Midbrain (tissue), 1 donor: ENCODE results near the gene CHAT.

Experiments used
- DNase-seq: peaks from one replicate; lab custom pipeline; 2025; lab: John Stamatoyannopoulos, UW

The CHAT gene

DNA sequence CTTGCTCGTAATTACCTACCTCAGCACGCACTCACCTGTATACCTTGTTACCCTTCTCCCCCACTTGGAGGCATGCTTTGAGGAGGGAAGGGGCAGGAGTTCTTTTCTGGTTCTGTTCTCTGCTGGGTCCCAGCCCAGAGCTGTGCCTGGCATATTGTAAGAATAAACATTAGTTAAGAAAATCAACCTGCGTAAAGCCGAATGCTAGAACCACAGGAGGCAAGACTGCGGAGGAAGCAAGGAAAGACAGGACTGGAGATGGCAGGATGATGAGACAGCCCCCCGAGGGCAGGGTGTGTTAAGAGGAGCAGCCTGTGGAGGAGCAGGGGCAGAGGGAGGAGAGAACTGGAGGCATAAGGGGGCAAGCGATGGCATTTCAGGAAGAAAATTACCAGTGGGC is 75.1 kb downstream of the CHAT start:
- no peak for DNase-seq

DNA sequence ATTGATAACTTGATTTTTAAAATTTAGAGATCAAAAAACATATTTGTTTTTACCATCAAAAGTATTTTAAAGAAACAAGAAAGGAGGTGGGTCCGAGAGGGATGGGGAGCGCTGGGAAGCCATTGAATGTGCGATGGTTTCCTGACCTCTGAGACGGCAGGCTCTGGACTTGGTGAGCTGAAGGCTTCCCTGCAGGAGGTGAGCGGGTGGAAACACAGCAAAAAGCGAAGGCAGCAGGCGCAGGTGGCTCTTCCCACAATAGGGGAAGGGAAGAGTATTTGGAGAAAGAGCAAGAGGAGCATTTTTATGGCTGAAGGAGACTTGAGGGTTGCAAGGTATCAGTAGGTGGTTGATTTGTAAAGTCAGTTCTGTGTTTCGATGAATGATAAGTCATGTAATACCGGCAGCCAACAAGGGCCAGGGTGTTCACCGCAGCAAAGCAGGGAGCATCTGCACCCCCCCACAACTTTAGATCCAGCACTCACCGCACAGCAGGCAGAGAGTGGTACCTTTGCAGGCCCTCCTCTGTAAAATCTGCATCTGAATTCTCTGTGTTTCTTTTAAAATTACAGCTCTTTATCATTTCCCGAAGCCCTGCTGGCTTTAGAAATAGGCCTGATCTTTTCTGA is 76.2 kb downstream of the CHAT start:
- DNase-seq, result no peak

DNA sequence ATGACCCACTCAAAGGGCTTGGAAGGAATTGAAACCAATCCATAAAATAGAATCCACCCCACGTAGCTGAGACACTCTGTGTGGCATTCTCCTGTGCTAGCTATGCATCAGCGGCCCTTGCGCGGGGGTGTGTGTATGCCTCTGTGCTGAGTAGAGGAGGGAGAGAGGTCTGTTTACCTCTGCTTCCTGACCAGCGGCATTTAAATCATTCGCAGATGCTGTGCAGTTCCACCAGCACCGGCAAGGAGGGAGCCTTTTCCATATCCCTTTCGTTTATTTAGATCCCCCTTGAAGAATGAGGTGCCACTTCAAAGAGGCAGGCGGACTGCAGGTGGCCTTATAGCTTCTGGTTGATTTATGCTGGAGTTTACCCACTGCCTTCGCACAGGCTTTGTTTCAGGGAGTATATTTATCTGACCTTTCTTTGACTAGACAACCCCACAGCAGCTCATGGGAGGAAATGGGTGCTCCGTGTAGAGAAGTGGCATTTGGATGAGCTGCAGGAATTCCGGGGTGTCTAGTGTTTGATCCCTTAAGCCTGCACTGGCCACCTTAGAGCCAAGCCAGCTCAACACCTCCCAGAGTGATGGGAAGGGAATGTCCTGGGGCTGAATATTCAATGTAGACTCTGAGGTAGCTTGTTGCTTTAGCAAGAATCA is 77.0 kb downstream of the CHAT start:
- no peak for DNase-seq

DNA sequence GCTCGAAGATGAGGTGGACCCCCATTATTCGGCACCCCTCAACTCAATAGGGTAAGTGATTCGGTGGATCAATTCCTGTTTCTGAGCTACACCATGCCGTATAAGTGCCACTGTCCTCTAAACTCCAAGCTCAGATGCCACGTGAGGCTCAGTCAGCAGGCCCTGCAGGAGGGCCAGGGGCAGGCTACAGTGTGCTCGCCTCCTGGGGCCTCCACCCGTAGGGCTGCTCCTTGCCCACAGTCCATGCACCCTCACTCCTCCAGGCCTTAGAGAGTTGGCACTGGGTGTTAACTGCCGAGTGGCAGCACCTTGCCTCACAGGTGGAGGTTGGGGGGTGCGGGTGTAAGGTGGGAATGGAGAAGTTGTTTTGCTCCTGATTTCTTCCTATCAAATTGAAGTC is 77.8 kb downstream of the CHAT start:
- DNase-seq, result no peak

DNA sequence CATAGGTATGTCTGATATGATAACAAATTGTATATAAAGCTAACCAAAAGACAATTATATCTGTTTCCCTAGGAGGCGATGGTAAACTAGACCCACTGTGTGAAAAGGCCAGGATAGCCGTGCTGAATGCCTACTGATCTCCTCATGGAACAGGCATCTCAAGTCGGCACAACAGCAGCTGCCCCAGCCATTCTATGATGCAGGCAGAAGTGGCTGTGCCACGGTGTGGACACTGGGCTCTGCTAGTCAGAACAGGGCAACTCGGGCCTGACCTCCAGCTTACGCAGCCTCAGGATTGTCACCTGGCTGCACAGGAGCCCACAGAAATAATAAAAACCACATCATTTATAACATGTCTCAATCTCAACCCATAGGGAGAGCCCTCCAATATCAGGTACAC is 80.6 kb downstream of the CHAT start:
- DNase-seq, result no peak

DNA sequence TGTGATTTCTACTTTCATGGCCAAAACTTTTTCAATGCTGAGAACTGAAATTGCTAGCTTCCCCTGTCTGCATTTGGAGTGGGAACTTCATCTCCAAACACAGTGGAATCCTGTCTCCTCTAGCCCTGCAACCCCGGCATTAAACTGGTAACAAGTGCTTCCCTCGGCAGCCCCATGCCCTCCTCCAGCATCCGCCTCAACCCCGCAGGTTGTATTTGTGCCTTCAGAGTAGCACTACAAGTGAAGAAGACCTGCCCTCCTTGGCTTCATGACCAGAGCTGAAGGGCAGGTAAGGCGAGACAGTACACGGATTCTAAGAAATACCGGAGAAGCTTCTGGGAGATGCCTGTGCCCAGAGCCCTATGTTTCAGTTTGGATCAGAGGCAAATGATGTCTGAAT is 82.5 kb downstream of the CHAT start:
- no peak for DNase-seq

DNA sequence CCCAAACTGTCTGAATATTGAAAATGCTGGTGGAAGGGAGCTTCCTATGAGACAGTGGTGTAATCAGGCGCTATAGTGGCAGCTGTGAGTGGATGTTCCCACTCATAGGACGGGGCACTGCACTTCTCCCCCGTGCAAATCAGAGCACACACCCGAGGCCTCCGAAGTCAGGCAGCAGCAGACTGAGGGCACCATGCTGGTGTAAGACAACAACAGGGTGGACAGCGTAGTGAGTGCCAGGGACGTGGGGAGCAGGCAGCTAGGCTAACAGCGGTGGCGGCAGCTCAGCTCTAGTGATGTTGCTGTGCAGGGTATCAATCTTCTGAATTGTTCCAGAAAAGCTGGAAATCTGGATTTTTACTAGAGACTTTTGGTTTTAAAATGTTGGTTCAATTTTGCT is 84.8 kb downstream of the CHAT start:
- DNase-seq, result no peak

DNA sequence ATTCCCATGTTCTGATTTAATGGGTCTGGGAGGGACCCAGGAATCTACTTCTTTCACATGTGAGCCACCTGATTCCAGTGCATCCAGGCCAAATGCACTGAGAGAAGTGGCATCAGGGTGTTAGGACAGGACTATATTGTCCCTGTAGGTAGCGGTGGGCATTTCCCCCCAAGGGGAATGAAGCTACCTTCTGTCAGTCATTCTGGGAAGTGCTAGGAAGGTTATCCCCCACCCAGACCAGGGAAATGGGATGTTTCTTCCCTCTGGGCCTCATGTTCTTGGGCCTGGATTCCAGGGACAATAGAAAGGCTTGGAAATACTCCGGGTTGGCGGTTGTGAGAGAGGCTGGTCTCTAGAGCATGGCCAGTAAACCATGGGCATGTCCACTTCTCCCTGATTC is 86.4 kb downstream of the CHAT start:
- no peak for DNase-seq

DNA sequence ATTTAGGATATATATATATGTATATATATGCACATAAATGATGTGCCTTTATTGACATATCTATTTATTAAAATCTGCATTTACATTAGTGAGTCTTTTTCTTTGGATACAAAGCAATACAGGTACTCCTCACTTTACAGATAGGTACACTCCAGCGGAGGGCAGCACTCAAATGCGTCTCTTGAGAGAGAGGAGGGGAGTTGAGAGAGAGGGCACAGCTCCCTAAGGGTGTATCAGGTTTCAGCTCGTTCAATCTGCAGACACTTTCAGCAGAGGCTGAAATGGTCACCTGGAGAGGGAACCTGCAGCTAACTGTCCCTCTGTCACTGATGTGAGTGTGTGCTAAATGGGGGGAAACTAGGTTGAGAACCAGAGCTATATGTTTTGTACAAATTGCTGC is 87.2 kb downstream of the CHAT start:
- no peak for DNase-seq

DNA sequence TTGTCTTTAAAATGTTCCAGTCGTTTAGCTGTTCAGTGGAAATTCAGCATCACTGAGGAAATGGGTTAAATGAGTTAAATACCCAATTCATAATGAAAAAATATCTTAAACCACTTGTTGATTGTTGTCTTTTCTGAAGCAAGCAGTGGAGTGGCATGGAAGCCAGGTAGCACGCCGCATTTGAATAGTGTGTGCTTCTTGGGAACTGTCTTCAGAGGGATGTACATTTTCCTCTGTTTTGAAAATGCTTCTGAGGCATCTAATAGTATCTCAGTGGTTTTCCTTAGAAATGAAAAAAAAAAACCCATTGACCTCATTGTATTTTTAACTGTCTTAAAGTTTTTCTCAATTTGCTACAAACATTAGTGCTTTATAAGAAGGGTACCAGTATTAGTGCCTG is 93.7 kb downstream of the CHAT start:
- no peak for DNase-seq

DNA sequence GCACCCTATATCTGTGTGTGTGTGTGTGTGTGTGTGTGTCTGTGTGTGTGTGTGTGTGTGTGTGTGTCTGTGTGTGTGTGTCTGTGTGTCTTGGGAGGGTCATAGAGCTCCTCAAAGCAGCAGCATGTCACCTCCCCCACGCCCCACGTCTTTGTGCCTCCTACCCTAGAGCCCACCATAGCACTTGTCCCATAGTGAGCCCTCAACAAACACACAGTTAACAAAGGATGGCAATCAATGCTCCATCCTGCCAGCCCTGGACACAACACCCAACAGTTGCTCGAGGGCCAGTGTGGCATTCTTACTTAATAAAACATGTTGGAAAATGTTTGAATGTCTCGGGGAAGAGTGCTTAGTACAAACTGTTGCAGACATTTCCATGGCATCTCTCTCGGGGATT is 96.1 kb downstream of the CHAT start:
- no peak for DNase-seq

DNA sequence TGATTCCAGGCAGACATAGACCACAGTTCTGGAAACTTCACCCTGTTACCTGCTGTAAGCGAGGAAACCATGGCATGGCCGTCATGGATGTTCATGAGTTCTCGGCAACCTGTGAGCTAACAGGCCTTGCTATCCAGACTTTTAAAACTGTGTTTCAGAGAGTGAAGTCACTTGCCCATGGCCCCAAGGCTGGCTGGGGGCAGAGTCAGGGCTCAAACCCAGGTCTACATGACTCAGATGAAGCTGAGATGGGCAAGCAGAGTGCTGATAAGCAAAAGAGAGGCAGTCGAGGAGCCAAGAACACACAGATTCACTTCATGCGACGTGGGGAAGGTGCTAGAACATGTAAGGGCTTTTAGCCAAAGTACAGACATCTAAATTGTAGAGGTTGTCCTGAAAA is 97.1 kb downstream of the CHAT start:
- DNase-seq, result no peak

DNA sequence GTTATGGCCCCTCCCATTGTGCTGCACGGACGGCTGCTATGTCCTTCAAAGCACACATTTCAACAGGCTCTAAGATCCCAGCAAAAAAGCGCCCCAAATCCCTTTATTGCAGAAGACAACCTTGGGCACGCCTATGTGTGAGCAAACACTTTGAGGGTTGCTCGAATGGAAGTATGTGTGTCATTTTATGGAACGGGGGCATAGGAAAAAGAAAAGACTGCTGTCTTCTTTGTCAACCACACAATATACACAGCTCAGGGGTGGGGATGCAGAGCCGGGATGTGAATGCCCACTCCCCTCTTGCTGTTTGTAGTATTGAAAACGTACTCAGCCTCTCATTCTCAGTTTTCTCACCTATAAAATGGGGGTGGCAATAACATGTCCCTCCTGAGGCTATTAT is 97.6 kb downstream of the CHAT start:
- no peak for DNase-seq

DNA sequence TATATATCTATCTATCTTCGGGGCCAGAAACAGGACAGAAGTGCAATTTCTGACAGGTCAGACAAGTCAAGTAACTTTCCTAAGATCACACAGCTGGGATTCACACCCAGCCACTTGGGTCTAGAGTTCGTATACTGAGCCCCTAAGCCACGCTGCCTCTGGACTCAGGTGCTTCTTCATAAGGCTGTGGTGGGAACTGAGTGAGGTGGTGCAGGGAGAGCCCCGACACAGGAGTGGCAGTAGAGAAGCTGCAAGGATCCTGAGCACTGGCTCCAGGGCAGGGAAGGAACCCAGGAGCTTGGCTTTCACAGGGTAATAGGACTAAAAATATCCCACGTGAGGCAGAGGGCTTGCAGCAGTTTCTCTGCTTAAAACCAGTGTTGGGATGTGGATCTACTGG is 99.4 kb downstream of the CHAT start:
- no peak for DNase-seq
